Fibroblast of skin of left quadriceps (primary cell): Measurements from ENCODE around the gene PCNX1.

Source experiments
- DNase-seq, 2 experiments: peaks; one replicate each; pipeline ENCODE4 v3.0.0-alpha.2; 2013; ENCODE audit warnings: low read depth in 2 of 2

Gene PCNX1

DNA sequence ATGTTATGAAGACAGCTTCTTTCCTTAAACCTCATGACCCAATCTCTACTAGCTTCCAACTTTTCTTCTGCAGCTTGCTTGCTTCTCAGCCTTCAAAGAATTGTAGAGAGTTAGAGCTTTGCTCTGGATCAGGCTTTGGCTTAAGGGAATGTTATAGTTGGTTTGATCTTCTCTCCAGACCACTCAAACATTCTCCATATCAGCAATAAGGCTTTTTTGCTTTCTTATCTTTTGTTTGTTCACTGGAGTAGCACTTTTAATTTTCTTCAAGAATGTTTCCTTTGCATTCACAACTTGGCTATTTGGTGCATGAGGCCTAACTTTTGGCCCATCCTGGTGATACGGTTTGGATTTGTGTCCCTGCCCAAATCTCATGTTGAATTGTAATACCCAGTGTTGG is 163.8 kb downstream of the PCNX1 start:
- no peak for DNase-seq

DNA sequence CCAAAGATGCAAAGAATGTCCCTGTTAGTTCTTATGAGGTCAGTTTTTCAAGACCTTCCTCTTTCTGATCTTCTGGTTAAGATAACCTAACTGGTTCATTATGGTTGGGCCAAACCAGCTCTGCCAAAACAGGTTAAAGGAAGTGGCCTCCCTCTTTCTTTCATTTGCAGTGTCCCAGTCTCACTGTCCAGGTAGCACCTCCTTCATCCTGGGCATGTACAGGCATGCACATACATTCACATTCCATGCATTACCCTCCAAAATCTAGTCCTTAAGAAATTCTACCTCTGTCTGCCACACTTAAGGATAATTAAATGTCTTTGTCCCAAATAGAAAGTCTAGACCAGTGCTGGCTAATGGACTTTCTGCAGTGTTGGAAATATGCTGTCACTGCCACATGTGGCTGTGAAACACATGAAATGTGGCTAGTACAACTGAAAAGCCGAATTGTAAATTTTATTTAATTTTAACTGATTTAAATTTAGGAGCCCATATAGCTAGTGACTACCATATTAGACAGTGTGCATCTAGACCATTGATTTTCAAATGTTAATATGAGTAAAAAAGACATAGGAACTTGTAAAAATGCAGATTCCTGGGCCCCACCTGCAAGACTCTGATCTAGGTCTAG is 169.3 kb downstream of the PCNX1 start:
- no peak for DNase-seq

DNA sequence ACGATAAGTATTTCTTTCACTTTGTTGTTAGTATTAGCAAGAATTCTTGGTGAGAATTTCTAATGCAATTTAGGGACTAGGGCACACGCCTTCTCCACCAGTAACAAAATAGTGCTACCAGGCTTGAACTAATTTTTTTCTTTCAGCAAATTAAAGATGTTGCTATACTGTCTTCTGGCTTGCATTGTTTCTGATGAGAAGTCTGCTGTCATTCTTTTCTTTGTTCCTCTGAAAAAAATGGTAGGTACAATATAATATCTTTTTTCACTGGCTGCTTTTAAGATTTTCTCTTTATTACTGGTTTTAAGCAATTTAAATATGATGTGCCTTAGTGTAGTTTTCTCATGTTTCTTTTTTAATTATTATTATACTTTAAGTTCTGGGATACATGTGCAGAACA is 171.2 kb downstream of the PCNX1 start:
- no peak for DNase-seq

GRCh38 chr14:71086567-71086966 is 179.3 kb downstream of the PCNX1 start:
- no peak for DNase-seq

DNA sequence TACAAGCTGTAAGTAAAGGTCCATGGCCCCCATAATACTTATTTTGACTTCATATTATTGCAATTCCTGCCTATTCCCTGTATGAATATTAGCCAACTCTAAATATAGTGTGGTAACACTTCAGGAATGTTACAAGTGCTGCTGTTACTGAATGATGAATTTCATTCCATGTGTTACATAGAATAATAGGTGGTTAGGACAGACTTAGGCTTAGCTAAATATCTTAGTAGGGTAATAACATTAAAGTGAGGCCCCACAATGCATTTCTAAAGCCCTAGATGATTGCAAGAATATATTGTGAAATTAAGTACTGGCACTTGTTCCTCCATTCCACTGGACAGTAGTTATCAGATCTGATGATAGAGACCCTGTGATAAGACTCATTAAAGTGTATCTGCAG is 182.7 kb downstream of the PCNX1 start:
- DNase-seq, result peak; percentile 30 to 39

GRCh38 chr14:71094722-71095121 is 187.5 kb downstream of the PCNX1 start:
- no peak for DNase-seq

- DNase-seq, result no peak
Measured at GRCh38 chr14:71096947-71097346, 189.7 kb downstream of the PCNX1 start.

DNA sequence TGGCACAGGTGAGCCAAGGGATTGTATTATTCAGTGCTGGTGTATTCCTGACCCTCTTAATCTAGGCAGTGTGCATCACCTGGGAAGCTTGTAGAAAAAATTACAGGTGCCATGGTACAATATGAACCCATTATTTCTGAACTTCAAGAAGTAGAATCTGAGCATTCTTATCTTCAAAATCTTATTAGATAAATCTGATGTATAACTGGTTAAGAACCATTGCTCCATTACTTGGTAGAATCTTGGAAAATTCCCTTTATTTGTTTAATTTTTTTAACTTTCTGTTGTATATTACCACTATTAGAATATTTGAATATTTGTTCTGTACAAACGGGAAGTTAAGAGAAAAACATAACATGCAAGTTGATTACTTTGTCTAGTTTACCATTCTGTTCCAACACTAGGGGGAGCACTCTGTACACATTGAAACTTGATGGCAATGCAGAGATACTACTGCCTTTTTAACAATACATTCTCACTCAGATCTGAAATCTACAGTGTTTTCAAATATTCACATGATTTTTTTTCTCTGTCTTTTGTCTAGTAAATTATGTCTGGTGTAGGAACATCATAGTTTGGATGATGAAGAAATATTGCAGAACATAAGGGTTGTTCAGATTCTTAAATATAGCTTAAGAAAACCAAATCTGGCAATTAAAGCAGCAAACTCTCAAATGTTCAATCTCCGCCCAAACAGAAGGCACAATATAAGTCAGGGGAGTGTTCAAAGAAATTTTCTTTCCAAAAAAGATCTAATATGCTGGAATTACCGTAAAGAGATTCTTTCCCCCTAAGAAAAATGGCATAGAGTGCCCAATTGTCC is 196.6 kb downstream of the PCNX1 start:
- DNase-seq, result peak; percentile 32 to 36

- no peak for DNase-seq
Measured at GRCh38 chr14:71105177-71105576, 197.9 kb downstream of the PCNX1 start.

DNA sequence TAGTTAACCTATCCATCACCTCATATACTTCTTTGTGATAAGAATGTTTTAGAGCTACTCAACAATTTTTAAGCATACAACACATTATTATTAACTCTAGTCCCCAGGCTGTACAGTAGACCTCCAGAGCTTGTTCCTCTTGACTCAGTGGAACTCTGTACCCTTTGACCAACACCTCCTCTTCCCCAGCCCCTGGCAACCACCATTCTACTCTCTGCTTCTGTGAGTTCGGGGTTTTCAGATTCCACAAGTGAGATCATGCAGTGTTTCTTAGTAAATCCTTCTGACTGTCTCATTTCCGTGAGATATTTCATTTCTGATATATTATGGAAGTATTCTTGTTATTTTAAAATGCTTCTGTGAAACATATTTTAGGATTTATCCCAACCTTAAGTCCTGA is 200.7 kb downstream of the PCNX1 start:
- no peak for DNase-seq

DNA sequence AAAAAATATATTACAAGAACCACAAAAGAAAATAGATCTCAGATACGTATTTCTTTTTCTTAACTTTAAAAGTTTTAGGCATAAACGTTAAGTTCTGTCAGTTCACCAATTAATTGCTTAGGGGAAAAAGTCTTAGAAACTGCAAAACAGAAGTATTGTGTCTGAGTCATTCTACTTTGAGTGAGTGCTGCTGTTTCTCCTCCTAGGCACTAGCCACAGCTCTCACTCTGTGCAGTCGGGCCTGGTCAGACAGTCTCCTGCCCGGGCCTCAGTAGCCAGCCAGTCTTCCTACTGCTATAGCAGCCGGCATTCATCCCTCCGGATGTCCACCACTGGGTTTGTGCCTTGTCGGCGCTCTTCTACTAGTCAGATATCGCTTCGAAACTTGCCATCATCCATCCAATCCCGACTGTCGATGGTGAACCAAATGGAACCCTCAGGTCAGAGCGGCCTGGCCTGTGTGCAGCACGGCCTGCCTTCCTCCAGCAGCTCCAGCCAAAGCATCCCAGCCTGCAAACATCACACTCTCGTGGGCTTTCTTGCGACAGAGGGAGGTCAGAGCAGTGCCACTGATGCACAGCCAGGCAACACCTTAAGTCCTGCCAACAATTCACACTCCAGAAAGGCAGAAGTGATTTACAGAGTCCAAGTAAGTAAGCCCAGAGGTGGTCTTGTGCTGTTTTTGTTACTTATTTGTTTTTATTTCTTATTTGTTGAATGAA is 201.3 kb downstream of the PCNX1 start:
- no peak for DNase-seq

DNA sequence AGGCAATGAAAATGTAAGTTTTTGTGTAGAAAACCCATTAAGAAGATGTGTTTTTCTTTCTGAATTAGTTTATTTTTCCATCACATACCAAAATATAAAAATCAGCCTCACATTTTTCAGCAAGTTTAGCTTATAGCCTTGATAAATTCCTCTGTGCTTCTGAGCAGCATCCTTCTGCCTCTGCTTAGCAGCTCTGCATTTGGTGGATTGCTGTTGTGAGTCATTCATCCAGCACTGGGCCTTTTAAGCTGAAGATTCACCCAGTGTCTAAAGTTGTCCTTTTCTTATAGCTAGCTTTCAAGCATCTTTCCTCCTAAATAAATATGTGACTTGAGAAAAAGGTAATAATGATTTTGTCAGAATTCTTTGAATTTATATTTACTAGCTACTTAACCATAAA is 206.1 kb downstream of the PCNX1 start:
- peak; percentile 32 for DNase-seq

DNA sequence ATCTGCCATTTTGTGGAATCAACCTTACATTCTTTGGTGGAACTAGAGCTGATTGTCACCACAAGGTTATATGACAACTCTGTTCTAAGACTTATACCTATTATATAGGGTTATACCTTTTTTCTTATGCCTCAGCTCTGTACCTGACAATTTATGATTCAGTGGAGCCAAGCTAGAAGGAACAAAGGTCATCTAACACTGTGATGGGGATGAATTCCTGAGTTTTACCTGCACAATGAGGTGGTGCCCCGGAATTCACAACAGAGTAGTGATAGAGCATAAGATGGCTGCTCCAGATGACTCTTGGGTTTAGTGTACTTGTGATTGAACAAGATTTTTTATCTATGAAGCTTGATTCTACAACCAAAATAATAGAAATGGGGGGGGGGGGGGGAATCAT is 207.3 kb downstream of the PCNX1 start:
- no peak for DNase-seq

- no peak for DNase-seq
Measured at GRCh38 chr14:71115306-71115705, 208.0 kb downstream of the PCNX1 start.

GRCh38 chr14:71115821-71116567 is 208.7 kb downstream of the PCNX1 start:
- no peak for DNase-seq

- no peak for DNase-seq
Measured at GRCh38 chr14:71116568-71117122, 209.4 kb downstream of the PCNX1 start.

DNA sequence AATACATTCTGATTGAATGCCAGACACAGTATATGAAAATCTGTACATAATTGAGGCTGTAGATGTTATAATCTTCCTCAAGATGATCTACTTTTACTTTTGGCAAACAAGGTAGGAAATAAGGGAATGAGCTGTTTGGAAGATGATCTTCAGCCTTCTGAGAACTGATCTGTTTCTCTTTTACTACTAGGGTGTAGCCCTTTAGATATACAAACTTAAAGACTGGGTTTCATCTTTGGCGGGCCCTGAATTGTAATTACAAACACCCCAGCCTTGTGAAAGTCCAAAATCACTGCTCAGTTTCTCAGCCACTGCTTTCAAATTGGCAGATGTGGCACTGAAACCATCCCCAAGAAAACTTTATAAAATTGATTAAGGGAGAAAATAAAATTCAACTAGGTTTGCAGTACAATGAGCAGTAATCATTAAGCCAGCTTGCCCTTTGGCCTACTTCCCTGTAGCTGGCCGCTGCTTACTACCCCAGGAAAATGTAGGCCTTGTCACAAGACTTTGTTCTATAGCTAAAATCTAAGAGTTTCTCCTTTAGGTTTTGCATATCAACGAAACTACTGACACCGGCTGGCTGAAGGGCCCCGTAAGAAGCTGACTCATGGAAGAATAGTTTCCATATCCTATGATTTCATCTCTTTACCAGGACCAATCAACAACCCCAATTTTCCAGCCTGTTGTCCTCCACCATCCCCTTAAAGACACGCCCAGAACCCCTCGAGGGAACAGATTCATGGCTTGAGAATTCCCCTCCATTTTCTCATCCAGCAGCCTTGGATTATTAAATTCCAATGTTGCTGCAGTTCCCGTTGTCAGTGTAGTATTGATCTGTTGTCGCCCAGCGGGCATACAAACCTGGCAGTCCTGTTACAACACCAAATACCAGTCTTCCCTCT is 210.8 kb downstream of the PCNX1 start:
- peak; percentile 75 to 76 for DNase-seq

DNA sequence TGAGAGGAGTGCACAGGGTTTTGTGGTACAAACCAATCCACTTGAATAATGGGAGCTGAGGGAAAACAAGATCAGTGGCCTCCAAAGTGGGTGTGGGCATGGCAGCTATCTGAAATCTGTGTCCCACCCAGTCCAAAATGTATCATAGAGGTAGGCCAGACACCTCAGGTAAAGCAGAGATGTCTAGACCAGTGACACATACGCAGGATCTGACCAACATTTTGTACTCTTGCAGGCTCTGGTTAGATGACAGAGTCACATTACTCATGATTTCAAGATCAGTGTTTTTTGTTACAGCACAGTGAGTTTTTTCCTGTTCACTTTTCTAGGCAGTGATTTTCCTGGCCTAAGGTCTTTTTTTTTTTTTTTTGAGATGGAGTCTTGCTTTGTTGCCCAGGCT is 211.8 kb downstream of the PCNX1 start:
- no peak for DNase-seq

- no peak for DNase-seq
Measured at GRCh38 chr14:71119832-71120231, 212.6 kb downstream of the PCNX1 start.

- DNase-seq, result no peak
Measured at GRCh38 chr14:71121001-71121400, 213.7 kb downstream of the PCNX1 start.

DNA sequence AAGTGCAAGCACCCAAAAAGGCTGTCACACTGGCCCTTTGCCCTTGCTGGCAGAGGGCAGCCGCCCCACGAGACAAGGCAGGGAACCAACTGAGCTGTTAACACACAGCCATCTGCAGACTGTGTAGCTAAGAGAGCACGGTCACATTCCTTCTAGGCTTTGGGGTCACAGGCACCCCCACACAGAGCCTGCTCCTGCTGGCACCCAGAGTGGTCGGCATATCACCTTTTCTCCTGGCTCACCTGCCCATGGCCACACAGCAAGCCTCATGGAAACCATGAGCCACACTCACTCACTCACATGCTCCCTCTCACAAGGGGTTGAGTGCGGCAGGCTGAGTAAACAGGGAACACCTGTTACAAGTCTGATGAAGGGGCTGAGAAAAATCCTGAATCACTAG is 214.5 kb downstream of the PCNX1 start:
- DNase-seq, result no peak
